GM11168 (cell line): ENCODE measurements around the gene ECD.

Experiments
- in situ Hi-C: fragments of 300-500 bp; cut with MboI; formaldehyde crosslinking; loops from one replicate; pipeline ENCODE4 v1.12.0; 2022; ENCODE audit warnings: low sequenced_read_pairs; ENCODE audit not compliant: unreplicated experiment

The ECD gene

DNA sequence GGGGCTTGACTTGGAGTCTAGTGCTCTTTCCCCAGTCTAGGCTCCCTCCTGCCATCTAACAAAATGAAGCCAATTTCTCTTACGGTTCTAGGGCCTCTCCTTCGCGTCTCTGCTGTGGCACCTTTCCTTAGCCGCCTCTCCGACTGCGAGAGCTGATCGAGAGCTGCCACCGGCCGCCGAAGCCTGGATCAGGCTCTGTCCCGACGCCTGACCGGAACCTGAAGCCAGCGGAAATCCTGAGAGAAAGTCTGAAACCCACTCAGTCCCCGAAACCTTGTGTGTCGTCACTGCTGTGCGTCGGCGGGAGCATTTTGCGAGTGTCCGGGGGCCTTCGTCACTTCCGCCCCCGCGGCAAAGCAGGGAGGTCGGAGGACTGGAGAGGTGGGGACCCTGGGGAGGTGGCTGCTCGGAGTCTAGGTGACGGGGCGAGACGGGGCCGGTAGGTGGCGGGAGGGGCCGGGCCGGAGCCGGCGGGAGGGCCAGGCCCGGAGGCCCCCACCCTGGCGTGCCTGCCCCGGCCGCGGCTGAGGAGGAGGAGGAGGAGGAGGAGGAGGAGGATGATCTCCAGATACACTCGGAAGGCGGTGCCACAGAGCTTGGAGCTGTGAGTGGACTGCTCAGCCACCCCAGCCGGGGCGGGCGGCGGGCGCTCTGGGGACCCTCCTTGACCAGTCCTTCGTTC lies at the start of gene ECD, which contains the start of gene FAM149B1:
TSS of gene ECD (minus strand) at position 226 of the 682 bp plus-strand sequence. CDS start 4,071 bp downstream, outside the sequence.
TSS of gene FAM149B1 (plus strand) at position 337 of the 682 bp plus-strand sequence. CDS start at position 558, 221 bp downstream.
- in situ Hi-C loops, result loop anchor here (10.0 kb wide), 1 partner anchor 73 kb away; the partner anchor contains the start of gene P4HA1

DNA sequence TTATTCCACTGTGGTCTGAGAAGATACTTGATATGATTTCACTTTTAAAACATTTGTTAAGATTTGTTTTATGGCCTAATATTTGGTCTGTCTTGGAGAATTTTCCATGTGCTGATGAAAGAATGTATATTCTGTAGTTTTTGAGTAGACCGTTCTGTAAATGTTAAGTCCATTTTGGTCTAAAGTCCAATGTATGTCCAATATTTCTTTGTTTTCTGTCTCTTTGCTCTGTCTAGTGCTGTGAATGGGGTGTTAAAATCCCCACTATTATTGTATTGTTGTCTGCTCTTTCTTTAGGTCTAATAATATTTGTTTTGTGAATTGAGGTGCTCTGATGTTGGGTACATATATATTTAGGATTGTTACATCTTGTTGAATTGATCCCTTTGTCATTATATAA lies 47.9 kb upstream of the ECD start:
- in situ Hi-C loops, result no loop called here

DNA sequence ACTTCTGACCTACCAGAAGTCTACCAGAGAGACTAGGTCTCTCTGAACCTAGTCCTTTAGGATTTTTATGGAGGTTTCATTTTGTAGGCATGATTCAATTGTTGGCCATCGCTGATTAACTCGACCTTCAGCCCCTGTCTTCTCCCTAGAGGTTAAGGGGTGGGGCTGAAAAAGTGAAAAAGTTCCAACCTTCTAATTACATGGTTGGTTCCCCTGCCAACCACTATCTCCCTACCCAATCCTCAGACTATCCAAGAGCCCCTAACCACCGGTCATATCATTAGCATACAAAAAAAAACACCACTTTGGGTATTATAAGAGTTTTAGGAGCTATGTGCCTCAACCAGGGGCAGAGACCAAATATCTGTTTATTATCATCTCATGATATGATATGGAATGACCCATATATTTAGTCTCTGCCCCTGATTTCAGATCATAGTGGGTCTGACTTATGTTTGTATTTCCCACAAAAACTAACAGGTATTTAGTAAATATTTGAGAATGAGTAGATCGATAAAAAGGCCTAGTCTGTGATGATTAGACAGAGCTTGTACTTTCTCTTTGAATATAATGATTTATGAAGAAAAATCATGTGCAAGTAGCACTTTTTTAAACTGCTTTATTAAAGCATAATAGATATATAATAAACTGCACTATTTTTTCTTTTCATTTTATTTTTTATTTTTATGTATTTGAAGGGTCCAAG lies 43.5 kb upstream of the ECD start:
- in situ Hi-C loops, result no loop called here

DNA sequence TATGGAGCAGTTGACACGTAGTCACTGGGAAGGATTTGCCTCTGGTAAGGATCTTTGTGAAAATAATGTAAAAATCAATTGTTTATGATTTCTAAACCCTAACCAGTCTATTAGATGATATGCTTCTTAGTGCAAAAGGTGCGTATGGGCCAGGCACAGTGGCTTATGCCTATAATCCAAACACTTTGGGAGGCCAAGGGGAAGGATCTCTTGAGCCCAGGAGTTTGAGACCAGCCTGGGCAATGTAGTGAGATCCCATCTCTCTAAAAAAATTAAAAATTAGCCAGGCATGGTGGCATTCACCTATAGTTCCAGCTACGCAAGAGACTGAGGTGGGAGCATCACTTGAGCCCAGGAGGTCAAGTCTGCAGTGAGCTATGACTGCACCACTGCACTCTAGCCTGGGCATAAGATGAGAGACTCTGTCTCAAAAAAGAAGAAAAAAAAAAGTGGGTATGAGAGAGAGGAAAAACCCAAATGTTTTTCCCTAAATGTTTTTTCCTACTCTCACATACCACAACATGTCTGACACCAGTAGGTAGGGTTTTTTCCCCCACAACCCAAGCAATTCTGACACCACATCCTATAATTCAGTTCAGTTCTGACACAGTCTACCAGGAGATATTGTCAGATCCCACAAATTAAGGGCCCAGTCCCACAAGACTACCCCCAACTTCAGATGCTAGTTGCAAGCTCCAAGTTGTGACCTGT lies 42.7 kb upstream of the ECD start:
- in situ Hi-C loops, result no loop called here

DNA sequence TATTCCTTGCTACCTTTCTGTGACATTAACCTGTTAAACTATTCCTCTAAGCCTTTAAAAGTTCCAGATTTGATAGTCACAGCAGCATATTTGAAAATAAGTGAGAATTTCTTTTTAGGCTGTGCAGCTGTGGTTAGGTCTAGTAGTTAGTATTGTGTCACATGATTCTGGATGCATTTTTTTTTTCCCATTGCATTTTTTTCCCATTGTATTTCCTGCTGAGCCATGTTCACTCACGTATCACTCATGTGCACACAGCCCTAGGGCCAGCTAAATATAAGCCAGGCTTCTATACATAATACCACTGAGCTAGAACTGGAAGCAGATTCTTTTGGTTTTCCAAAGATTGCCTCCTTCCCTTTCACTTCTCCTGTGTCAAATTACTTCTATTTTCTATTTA lies 41.9 kb upstream of the ECD start:
- in situ Hi-C loops, result no loop called here

DNA sequence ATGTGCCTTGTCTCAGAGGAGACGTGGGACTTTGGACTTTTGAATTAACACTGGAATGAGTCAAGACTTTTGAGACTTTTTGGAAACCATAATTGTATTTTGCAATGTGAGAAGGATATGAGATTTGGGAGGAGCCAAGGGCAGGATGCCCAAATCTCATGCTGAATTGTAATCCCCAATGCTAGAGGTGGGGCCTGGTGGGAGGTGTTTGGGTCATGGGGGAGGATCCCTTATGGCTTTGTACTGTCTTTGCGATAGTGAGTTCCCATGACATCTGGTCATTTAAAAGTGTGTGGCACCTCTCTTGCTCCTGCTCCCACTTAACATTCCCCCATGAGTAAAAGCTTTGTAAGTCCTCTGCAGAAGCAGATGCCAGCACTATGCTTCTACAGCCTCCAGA lies 40.1 kb upstream of the ECD start:
- in situ Hi-C loops, result no loop called here

DNA sequence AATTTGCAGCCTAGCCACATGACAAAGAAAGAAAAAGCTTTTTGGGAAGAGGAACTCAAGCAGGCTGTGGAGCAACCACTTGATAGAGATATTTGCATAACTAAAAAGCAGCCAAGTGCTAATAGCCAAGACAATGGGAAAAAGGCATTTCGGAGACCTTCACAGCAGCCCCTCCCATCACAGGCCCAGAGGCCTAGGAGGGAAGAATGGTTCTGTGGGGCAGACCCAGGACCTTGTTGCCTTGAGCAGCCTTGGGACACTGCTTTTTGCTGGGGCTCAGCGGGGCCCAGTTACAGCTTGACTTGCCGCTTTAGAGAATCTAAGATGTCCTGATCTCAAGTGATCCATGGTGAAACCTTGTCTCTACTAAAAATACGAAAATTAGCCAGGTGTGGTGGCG lies 38.6 kb upstream of the ECD start:
- in situ Hi-C loops, result no loop called here

DNA sequence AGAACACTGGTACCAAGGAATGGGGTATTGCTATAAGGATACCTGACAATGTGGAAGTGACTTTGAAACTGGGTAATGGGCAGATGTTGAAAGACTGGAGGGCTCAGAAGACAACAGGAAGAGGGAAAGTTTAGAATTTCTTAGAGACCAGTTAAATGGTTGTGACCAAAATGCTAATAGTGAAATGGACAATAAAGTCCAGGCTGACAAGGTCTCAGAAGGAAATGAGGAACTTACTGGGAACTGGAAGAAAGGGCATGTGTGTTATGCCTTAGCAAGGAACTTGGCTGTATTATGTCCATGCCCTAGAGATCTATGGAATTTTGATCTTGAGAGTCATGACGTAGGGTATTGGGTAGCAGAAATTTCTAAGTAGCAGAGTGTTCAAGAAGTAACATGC lies 38.1 kb upstream of the ECD start:
- in situ Hi-C loops, result no loop called here

DNA sequence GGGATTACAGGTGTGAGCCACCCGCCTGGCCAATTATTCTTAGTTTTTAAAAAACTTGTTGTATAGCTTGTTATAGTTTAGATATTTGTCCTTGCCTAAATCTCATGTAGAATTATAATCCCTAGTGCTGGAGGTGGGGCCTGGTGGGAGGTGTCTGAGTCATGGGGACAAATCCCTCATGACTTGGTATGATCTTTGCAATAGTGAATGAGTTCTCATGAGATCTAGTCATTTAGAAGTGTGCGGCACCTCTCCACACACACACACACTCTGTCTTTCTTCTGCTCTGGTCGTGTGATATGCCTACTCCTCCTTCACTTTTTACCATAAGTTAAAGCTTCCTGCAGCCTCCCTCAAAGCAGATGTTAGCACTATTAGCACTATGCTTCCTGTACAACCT lies 37.3 kb upstream of the ECD start:
- in situ Hi-C loops, result no loop called here

DNA sequence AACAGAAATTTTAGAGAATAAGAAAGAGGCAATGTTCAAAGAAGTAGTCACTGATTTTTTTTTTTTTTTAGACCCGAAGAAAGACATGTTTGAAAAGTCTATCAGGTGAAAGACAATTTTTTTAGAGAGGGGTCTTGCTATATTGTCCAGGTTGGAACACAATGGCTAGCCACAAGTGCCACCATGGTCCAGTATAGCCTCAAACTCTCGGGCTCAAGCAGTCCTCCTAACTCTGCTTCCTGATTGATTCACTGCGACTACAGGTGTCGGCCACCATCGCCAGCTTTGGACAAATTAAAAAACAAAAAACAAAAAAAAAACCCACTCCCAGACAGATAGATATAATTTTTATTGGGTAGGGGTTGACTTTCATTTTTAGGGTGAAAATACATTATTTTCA lies 22.4 kb upstream of the ECD start:
- in situ Hi-C loops, result no loop called here

DNA sequence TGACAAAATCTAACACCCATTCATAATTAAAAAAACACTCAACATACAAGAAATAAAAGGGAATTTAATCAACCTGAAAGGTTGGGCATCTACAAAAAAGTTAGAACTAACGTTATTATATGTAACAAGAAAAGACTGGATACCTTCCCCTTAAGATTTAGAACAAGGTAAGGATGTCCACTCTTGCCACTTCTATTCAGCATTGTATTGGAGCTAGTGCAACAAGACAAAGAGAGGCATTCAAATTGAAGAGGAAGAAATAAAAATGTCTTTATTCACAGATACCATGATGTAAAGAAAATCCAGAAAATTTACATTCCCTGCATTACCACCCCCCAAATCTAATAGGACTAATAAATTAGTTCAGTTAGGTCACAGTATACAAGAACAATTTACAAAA lies 18.5 kb upstream of the ECD start:
- in situ Hi-C loops, result no loop called here

DNA sequence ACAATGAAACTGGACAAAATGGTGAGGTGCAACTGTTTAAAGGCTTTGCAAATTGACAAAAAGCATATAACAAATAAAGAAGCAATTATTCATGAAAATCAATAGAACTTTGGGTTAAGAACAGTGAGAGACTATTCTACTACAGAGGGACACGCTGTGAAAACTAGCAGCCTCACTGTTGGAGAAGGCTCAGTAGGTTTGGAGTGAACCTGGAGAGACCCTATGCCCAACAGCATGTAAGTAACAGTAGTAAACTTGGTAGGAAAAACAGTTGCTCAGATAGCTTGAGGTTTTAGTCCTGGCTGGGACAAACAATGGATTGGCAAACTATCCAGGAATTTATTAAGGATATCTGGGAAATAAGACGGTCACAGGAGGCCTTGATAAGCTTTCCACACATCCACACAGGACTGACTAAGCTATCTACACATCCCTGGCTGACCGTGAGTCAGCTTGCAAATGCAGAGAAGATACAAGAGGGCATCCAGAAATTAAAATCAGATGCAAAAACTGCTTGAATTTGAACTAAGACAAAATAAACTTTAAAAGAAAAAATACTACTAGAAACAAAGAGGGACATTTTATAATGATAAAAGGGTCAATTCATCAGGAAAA lies 16.0 kb upstream of the ECD start:
- in situ Hi-C loops, result no loop called here

DNA sequence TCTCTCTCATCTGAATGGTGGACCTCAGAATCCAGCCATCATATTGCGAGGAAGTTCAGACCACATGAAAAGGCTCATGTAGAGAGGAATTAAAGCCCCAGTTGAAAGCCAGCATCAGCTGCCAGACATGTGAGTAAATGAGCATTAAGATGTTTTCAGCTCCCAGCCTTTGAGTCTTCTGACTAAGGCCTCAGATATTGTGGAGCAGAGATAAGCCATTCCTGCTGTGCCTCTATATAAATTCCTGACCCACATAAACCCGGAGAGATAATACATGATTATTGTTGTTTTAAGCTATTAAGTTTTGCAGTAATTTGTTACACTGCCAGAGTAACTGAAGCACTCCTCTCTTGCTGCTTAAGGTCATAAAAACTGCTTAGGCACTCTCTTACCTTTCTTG lies 14.8 kb upstream of the ECD start:
- in situ Hi-C loops, result no loop called here

DNA sequence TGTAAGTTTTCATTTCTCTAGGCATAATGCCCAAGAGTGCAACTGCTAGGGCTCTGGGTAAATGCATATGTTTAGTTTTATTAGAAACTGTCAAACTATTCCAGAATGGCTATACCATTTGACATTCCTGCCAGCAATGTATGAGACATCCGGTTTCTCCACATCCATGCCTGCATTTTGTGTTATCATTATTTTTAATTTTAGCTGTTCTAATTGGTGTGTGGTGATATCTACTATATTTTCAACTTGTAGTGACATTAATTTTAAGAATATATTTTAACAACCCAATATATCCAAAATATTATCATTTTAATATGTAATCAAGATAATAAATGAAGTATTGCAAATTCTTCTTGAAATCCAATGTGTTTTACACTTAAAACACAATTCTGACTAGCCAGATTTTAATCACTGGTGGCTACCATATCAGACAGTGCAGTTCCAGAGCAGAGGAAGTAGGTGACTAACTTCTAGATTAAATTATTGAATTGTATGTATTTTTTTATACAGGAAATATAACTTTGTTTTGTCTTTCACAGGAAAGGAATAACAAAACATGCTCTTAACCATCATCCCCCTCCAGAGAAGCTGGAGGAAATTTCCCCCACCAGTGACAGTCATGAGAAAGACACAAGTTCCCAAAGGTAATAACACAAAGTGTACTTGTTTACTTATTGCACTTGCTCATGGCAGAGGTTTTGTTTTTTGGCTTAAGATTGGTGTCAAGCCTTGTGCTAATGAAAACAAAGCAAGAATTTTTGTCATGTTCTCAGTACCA lies 6.5 kb upstream of the ECD start:
- in situ Hi-C loops, result no loop called here

DNA sequence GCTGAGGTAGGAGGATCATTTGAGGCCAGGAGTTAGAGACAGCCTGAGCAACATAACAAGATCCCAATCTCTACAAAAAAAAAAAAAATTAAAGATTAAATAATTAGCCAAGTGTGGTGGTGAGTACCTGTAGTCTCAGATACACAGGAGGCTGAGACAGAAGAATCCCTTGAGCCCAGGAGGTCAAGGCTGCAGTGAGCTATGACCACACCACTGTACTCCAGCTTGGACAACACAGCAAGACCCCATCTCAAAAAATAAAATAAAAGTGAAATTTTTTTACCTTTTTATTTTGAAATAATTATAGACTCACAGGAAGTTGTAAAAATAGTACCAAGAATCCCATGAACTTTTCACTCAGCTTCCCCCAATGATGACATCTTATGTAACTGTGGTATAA lies 5.1 kb upstream of the ECD start:
- in situ Hi-C loops, result no loop called here

DNA sequence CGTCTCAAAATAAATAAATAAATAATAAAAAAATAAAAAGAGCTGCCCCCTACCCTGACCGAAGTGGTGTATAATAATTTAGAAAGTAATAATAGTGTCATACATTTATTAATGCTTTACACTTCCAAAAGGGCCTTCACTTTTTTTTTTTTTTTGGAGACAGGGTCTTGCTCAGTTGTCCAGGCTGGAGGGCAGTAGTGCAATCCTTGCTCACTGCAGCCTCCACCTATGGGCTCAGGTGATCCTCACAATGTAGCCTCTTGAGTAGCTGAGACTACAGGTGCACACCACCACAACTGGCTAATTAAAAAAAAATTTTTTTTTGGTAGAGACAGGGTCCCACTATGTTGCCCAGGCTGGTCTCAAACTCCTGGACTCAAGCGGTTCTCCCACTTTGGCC lies 1.5 kb upstream of the ECD start:
- in situ Hi-C loops, result loop anchor here (10.0 kb wide), 1 partner anchor 75 kb away; the partner anchor contains the start of gene P4HA1

DNA sequence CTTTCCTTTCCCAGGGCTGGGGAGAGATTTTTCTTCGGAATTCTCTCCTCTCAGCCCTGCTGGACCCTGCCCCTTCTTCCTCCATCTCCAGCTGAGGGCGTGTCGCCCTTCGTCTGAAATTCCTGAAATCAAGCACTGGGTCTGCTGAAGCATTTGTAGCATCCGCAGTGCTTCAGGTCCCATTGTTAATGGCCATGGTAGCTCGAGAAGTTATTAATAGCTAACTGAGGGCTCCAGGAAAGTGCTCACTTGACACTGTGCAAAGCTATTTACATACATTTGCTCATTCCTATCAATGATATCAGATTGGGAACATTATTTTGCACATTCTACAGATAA lies 626 bp upstream of the ECD start:
- in situ Hi-C loops, result loop anchor here (10.0 kb wide), 1 partner anchor 74 kb away; the partner anchor contains the start of gene P4HA1

DNA sequence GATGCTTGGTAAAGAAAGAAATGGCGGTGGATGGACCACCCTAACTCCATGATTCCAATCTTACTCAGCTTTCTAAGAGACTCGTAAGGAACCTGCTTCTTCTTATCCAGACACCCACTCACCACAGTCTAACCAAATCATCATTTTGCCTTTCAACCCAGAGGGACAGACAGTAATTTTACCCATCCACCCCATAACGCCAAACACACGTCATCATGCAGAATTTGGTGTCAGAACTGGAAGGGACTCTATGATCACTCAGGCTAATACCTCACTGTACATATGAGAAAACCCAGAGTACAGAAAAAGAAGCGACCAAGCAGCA lies 388 bp downstream of the ECD start:
- in situ Hi-C loops, result loop anchor here (10.0 kb wide), 1 partner anchor 73 kb away; the partner anchor contains the start of gene P4HA1

DNA sequence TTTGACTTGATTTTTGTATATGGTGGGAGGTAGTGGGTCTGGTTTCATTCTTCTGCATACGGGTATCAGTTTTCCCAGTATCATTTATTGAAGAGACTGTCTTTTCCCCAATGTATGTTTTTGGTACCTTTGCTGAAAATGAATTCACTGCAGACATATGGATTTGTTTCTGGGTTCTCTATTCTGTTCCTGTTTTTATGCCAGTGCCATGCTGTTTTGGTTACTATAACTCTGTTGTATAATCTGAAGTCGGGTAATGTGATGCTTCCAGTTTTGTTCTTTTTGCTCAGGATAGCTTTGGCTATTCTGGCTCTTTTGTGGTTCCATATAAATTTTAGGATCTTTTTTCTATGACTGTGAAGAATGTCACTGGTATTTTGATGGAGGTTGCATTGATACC lies 836 bp downstream of the ECD start:
- in situ Hi-C loops, result loop anchor here (10.0 kb wide), 1 partner anchor 72 kb away; the partner anchor contains the start of gene P4HA1

DNA sequence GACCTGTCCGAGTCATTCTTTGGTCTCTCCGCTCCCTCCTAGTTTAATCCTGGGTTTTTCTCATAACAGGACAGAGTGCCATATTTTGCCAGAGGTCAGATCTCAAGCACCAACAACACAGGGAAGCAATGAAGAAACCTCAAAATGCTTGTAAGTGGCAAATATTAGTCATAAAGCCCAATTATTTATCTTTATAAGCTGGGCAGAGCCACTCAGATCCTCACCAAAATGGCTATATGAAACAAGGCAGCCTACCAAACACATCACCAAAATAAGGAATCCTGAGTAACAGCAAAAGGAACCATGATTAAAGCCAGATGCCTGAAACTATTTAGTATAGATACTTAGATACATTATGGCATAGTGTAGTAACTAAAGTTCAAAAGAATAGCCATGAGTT lies 4.7 kb downstream of the ECD start:
- in situ Hi-C loops, result loop anchor here (10.0 kb wide), 1 partner anchor 68 kb away; the partner anchor contains the start of gene P4HA1
